AG04450 (cell line): ENCODE results near the gene TRMT10A. TPM values are rescaled to one million over a fixed set of nuclear protein-coding genes. Genes with fewer than 3 reads are reported as not detected.

Source experiments
- CTCF ChIA-PET: fragments of 300-600, 350-600 bp; formaldehyde crosslinking; extraction: SDS; loops from one replicate; lab custom pipeline; 2022; ENCODE audit warnings: antibody characterized with exemption, inconsistent platforms; lab: Charles Lee
- POLR2A ChIA-PET: fragments of 350-600 bp; formaldehyde crosslinking; extraction: SDS; loops from one replicate; lab custom pipeline; 2021; ENCODE audit warnings: antibody characterized with exemption, inconsistent platforms; lab: Yijun Ruan, JAX
- DNase-seq: peaks from one replicate; pipeline ENCODE4 v3.0.0-alpha.2; 2011; ENCODE audit warnings: low read depth, low spot score
- H3K27ac ChIP-seq: one replicate; pipeline ENCODE4 v1.5.1; 2012; ENCODE audit warnings: low read depth, low read length, control low read depth
- H3K27me3 ChIP-seq: one replicate; pipeline ENCODE4 v1.6.0; 2012; ENCODE audit warnings: low read length; ENCODE audit not compliant: control insufficient read depth, insufficient read depth
- H3K4me3 ChIP-seq: 2 replicates; pipeline ENCODE4 v1.5.1; 2011; ENCODE audit warnings: mild to moderate bottlenecking, low read depth, low read length, control low read depth
- H3K9me3 ChIP-seq: 2 replicates; pipeline ENCODE4 v1.5.1; 2012; ENCODE audit warnings: low read length; ENCODE audit not compliant: control insufficient read depth, insufficient read depth
- polyA plus RNA-seq: library from polyadenylated mRNA; depleted of rRNA; stranded (reverse); fragments of >200 nt; gene quantifications from 2 replicates; pipeline ENCODE4 v1.2.3, GENCODE V29; 2011
- TF ChIP-seq, protein P1 (sequence below): IDR thresholded peaks from 2 replicates; pipeline ENCODE4 v1.5.1; 2011; ENCODE audit warnings: low read depth, low read length, control low read depth, inconsistent platforms

Gene TRMT10A
- polyA plus RNA-seq, 1 experiment = 6.2 TPM

DNA sequence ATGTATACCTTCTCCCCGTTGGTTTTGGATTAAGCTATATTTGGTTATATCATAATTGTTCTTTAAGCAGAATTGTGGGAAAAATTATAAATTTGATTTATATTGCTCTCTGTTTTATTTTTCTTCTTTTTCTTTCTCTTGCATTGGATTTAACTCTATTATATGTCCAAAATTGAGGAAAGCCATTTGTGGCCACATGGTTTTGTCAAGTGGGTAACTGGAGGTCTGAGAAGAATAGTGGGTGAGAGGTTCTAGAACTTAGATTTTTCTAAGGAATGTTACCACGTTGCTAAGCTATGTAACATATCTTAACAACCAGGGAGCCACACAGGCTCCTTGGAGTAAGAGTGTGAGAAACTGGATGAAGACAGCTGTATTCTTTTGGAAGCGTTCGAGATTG, 53.1 kb downstream of the TRMT10A start, which contains the start of gene C4orf17:
Gene C4orf17, plus strand, starts transcription at position 301 of the 400 bp plus-strand sequence. CDS start 2,061 bp downstream, outside the sequence.
- Histone ChIP-seq H3K27ac (no peak within 1 kb of the TSS), H3K9me3 (no peaks in the 10 kb centered on the region), H3K4me3 (no peak within 1 kb of the TSS), H3K27me3 (peaks cover 2% of the 10 kb centered on the region)
- CTCF ChIA-PET = interaction anchor here (1.2 kb wide), 1 partner anchor 48 kb away, joined by 3 read pairs; no protein-coding TSS in a partner anchor
- DNase-seq = no peak
- POLR2A ChIA-PET = no interaction called here
- TF ChIP-seq, protein P1, sequence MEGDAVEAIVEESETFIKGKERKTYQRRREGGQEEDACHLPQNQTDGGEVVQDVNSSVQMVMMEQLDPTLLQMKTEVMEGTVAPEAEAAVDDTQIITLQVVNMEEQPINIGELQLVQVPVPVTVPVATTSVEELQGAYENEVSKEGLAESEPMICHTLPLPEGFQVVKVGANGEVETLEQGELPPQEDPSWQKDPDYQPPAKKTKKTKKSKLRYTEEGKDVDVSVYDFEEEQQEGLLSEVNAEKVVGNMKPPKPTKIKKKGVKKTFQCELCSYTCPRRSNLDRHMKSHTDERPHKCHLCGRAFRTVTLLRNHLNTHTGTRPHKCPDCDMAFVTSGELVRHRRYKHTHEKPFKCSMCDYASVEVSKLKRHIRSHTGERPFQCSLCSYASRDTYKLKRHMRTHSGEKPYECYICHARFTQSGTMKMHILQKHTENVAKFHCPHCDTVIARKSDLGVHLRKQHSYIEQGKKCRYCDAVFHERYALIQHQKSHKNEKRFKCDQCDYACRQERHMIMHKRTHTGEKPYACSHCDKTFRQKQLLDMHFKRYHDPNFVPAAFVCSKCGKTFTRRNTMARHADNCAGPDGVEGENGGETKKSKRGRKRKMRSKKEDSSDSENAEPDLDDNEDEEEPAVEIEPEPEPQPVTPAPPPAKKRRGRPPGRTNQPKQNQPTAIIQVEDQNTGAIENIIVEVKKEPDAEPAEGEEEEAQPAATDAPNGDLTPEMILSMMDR = no peak

DNA sequence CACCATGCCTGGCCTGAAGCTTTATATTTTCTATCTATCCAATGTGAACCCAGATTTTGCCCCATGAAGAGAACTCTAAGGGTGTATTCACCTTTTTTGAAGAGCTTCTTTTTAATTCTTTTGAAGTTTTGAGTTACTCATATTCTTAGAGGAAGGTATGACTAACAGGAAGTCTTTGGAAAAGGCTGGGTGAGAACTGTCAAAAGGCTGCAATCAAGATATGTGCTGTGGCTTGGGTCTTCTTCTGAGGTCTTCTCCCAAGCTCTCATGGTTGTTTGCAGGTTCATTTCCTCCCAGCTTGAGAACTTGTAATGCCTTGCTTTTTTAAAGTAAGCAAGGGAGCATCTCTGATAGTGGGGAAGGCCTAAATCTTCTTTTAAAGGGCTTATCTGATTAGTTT, 56.1 kb downstream of the TRMT10A start:
- POLR2A ChIA-PET = no interaction called here
- TF ChIP-seq, protein P1 = no peak
- CTCF ChIA-PET = no interaction called here
- H3K27me3 ChIP-seq = no peaks in the 10 kb centered on the region
- H3K27ac ChIP-seq = no peak overlapping the region
- H3K9me3 ChIP-seq = no peaks in the 10 kb centered on the region
- H3K4me3 ChIP-seq = no peak overlapping the region
- no peak for DNase-seq

DNA sequence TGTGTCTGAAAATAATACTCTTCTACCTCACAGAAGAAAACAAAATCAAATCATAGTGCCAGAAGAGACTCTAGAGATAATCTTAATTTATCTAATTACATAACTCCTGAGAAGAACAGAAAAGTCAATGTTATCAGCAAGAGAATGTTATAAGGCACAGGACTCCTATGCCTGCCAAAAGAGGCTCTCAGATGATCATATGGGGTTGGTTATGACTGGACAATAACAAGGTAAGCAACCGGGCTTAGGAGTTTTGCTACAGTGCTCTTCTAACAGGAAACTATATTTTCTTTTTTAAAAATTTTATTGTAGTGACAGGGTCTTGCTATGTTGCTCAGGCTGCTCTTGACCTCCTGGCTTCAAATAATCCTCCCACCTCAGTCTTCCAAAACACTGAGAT, 56.5 kb downstream of the TRMT10A start:
- POLR2A ChIA-PET = no interaction called here
- Histone ChIP-seq H3K9me3 (no peaks in the 10 kb centered on the region), H3K4me3 (no peak overlapping the region), H3K27ac (no peak overlapping the region), H3K27me3 (no peaks in the 10 kb centered on the region)
- TF ChIP-seq, protein P1 = no peak
- DNase-seq = no peak
- CTCF ChIA-PET = no interaction called here

DNA sequence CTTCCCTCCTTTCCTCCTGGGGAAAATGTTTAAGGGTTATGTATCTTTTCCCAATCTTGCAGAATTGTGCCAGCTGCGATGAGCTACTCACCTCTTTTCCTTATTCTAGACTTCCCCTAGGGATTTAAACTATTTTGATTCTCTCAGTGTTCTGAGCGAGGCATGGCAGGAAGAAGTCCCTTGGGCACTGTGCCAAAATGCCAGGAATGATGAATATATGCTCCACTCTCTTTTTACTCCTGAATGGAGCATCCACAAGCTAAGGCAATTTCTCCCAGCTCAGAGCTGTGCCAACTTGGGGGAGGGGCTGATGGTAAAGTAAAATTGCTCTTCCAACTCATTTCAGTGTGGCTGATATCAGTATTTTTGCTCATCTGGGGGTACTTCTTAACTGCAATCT, 57.1 kb downstream of the TRMT10A start:
- CTCF ChIA-PET = no interaction called here
- DNase-seq = no peak
- TF ChIP-seq, protein P1 = no peak
- Histone ChIP-seq H3K4me3 (no peak overlapping the region), H3K27ac (no peak overlapping the region), H3K9me3 (no peaks in the 10 kb centered on the region), H3K27me3 (no peaks in the 10 kb centered on the region)
- POLR2A ChIA-PET = no interaction called here

DNA sequence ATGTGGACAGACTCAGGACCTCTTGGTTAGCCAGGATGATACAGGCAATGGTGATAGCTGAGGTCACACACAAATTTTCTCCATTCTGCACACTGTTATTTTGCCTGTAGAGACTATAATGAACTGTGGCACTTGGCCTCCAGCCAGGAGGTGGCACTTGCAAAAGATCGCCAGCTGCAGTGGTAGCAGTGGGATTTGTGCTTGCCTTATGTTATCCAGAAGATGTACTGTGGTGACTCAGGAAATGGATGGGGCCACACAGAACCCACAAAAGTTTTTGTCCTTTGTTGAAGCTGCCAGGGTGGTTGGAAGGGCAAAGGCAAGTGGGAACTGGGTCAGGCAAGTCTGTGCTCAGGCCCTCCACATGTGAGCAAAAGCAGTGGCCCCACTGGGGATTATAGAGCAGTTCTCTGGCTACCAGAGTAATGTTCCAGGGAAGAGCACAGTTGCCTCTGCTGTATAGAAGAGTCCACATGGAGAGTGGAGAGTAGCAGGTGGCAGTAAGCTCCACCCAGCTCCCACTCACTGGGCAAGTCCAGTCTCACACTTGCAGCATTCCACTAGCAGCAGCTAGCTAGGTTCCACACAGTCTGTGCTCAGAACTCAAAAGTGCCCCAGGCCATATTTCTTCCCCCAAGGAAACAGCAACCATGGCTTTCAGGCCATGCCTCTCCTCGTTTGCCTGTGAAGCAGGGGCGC, 58.9 kb downstream of the TRMT10A start:
- H3K27ac ChIP-seq = no peak overlapping the region
- H3K27me3 ChIP-seq = no peaks in the 10 kb centered on the region
- ChIA-PET POLR2A (no interaction called here), CTCF (no interaction called here)
- H3K9me3 ChIP-seq = no peaks in the 10 kb centered on the region
- no peak overlapping the region for H3K4me3 ChIP-seq
- TF ChIP-seq, protein P1 = no peak
- DNase-seq = no peak
